Stimulated activated CD8-positive, alpha-beta memory T cell treated with anti-CD3 and anti-CD28 coated beads, Interleukin-12 subunit alpha, Interleukin-12 subunit beta, amount 100 ng/mL, for 24 hours (primary cell): ENCODE data around the gene PLPP7.
"Not testable (repeated sequence)": the region's sequence is repeated elsewhere in the genome, so short reads cannot be mapped to it uniquely, and the experiment has no call there.

Experiments
- DNase-seq: peaks from one replicate; pipeline ENCODE4 v3.0.0-alpha.2; 2020; ENCODE audit errors: extremely low read depth

PLPP7 gene

DNA sequence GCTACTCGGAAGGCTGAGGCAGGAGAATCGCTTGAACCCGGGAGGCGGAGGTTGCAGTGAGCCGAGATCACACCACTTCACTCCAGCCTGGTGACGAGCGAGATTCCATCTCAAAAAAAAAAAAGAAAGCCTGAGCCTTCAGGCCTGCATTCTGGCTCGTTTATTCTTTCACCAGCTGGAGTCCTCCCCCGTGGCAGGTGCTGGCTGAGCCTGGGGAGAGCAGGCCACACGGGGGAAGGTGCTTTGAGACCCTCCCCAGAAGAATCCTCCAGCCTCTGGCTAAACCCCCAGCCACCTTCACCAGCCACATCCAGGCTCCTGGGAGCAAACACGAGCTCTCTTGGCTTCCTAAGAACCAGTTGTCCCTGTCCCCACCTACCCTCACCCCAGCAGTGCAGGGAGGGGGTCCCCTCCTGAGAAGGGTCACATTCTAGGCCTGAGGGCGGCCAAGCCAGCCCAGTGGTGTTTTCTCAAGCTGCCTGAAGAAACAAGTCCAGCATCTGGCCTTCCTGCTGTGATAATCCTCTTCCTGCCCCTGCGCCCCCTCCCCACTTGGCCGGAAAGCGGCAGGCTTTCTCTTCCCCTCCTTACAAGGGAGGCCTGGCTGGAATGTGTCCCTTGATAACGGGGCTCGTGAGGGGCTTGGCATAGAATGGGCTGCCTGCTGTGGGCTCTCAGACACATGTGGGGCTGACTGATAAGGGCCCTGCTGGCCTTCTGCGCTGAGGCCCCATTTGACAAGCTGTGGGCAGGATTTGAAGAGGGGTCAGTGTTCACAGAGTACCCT is 41.5 kb downstream of the PLPP7 start:
- no peak for DNase-seq

DNA sequence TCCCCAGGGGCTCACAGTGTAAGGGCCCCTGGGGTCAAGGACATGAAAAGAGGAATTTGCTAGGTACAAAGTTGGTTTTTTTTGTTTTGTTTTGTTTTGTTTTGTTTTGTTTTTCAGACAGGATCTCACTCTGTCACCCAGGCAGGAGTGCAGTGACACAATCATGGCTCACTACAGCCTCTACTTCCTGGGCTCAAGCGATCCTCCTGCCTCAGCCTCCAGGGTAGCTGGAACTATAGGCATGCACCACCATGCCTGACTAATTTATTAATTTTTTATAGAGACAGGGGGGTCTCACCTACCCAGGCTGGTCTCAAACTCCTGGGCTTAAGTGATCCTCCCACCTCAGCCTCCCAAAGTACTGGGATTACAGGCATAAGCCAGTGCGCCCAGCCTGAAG is 42.5 kb downstream of the PLPP7 start:
- not testable (repeated sequence) for DNase-seq

DNA sequence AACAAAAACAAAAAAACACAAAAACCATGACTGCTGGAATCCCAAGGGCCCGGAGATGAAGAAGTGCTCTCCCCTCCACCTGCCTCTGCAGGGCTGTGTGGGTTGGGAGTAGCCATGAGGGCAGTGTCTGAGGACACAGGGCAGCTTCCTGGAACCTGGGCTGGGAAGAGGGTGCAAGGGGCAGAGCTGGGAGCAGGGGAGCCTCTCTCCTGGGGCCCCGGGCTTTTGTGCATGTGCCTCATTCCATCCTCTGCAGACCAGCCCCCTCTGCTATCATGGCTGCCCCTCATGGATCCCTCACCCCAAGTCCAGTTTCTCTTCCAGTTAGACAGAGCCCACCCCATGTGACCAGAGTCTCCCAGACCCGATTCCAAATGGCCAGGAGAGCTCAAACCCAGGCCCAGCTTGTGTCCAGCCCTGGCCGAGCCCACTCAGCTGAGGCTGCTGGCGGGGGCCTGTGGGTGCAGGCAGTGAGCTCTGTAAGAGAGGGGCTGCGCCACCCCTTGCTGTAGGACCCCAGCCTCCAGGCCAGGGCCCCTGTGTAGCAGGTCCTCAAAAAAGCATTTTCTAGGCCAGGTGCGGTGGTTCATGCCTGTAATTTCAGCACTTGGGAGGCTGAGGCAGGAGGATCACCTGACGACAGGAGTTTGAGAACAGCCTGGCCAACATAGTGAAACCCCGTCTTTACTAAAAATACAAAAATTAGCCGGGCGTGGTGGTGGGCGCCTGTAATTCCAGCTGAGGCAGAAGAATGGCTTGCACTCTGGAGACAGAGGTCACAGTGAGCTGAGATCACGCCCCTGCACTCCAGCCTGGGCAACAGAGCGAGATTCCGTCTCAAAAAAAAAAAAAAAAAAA is 44.5 kb downstream of the PLPP7 start:
- no peak for DNase-seq

DNA sequence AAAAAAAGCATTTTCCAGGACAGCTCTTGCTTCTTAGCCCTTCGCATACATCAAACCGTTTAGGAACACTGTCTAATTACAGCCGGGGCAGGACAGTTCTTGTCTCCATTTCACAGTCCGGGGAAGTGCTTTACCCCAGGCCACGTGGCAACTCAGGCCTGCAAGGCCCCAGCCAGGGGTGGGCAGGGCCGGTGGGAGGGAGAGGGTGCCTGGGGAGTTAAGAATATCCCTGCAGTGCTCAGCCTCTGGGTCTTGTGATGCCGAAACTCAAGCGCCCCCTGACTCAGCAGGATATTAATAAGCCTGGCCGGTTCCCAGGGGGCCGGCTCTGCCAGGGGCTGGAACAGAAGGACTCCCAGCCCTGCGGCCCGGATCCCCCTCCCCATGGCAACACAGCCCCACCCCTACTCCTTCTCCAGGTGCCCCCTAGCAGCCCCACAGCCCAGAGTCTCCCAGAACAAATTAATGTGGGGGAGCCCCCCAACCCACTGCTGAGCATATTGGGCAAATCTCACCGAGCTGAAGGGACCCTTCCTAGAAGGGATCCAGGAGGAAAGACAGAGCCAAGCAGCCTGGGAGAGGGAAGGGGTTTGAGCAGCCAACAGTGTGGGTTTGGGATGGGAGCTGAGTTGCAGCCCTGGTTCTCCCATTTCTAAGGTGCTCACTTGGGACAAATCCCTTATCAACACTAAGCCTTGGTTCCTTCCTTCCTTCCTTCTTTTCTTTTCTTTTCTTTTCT is 45.3 kb downstream of the PLPP7 start:
- DNase-seq = no peak

DNA sequence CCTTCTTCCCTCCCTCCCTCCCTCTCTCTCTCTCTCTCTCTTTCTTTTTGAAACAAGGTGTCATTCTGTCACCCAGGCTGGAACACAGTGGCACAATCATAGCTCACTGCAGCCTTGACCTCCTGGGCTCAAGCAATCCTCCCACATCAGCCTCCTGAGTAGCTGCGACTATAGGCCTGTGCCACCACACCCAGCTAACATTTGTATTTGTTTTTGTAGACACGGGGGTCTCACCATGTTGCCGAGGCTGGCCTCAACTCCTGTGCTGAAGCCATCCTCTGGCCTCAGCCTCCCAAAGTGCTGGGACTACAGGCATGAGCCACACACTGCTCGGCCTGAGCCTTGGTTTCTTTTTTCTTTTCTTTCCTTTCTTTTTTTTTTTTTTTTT is 45.8 kb downstream of the PLPP7 start:
- DNase-seq = no peak

DNA sequence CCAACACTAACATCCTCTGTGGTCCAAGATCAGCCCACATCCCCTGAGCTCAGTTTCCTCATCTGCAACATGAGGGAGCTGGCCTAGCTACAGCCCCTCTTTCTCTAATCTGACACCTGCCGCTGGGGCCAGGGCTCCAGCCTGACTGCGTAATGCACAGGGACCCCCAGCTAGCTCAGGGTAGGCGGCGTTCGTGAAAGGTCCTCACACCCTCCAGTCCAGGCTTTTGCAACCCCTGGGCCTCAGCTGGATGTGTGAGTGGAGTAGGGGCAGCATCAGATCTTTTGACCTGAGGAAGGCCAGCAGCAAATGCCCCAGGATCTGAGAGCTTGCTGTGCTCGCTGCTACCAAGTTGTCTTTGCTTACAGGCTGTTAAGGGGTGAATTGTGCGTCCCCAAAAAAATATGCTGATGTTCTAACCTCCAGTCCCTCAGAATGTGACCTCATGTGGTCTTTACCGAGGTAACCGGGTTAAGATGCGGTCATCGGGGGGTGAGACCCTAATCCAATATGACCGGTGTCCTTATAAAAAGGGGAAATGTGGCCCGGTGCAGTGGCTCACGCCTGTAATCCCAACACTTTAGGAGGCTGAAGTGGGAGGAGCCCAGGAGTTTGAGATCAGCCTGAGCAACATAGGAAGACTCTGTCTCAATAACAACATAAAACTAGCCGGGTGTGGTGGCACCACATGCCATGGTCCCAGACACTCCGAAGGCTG is 47.8 kb downstream of the PLPP7 start:
- no peak for DNase-seq

DNA sequence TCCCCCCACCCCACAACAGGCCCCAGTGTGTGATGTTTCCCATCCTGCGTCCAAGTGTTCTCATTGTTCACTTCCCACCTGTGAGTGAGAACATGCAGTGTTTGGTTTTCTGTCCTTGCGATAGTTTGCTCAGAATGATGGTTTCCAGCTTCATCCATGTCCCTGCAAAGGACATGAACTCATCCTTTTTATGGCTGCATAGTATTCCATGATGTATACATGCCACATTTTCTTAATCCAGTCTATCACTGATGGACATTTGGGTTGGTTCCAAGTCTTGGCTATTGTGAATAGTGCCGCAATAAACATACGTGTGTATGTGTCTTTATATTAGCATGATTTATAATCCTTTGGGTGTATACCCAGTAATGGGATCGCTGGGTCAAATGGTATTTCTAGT is 49.7 kb downstream of the PLPP7 start:
- DNase-seq = not testable (repeated sequence)

DNA sequence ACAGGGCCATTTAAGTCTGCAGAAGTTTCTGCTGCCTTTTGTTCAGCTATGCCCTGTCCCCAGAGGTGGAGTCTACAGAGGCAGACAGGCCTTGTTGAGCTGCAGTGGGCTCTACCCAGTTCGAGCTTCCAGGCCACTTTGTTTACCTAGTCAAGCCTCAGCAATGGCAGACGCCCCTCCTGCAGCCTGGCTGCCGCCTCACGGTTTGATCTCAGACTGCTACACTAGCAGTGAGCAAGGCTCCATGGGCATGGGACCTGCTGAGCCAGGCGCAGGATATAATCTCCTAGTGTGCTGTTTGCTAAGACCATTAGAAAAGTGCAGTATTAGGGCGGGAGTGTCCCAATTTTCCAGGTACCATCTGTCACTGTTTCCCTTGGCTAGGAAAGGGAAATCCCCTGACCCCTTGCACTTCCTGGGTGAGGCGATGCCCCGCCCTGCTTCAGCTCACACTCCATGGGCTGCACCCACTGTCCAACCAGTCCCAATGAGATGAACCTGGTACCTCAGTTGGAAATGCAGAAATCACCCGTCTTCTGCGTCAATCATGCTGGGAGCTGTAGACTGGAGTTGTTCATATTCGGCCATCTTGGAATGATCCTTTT is 55.5 kb downstream of the PLPP7 start:
- DNase-seq = not testable (repeated sequence)

DNA sequence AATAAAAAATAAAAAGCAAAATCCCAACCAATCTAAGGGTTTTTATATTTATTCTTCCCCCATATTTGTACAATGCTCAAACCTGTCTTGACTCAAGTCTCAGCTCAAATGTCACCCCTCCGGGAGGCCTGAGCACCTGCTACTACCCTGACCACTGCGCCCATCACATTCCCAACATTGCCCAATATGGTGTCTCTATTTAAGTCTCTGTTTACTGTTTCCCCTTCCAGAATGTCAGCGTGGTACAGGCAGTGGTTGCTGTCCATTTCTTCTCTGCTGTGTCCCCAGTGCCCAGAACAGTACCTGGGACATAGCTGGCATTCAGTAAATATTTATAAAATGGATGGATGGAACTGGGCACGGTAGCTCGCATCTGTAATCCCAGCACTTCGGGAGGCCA is 57.0 kb downstream of the PLPP7 start:
- DNase-seq = no peak

DNA sequence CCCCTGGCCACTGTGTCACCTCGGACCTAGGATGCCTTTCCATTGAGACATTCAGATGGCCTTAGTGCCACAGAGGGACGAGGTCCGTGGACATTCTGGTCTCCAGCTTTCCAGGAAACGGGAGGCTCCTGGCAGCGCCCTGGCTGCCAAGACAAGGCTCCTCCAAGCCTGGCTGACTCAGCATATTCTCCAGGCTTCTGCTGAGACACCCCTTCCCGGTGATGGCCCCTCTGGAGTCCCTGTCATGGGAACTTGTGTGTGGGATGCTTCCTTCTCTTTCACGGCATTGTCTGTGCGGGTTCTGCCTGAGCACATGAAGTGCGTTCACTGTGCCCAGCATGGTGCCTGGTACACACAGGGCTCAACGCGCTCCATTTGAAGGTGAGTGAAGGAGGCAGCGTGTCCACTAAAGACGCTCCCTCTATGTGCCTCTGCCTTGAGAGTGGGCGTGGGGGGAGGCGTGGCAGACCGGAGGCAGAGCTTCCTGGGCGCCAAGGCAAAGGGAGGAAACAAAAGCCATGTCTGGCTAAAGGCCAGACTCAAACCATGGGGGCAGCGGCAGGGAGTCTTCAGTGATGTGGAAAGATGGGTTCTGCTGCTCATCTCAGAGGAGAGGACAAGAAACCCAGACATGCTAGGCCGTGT is 58.0 kb downstream of the PLPP7 start:
- no peak for DNase-seq

DNA sequence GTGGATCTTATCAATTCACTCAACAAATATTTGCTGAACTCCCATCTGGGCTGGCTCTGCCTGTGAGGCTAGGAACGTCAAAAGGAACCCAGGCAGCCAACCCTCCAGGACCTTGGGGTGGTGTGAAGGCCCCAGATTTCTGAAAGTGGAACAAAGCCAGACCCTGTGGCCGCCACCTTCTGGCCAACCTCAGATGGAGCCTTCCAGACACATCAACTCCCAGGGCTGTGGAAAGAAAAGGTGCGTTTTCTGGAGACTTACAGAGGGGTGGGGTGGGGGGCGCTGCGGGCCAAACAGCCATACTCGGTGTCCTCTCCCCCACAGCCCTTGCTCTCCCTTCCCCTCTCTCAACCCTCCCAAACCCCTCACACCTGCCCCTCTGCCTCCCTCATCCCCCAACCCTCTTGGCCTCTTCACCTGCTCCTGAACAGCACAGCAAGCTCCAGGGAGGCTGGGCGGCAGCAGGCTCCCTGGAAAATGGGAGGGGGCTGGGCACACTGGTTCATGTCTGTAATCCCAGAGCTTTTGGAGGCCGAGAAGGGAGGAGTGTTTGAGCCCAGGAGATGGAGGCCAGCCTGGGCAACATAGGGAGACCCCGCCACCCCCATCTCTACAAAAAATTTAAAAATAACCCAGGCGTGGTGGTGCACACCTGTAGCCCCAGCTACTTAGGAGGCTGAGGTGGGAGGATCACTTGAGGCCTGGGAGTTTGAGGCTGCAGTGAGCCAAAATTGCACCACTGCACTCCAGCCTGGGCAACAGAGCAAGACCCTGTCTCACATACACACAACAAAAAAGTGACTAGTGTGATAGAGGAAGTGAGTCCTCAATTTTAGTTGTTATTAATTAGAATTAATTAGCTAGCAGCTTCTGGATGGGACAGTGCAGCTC is 59.4 kb downstream of the PLPP7 start:
- DNase-seq = no peak

DNA sequence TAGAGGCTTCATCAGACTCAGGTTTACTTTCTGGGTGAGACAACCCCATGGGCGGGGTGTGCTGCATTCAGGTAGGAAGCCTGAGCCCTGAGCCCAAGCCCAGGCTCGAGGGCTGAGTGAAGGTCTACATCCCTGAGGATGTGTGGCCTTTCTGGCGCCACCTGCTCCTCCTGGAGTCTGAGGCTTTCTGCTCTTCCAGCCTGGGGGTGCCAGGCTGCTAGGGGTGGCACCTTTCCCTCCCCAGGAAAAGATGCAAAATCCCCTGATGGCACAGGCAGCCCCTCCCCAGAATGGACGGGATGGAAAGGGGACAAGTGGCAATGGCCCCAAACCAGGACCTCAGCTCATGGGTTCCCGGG is 60.0 kb downstream of the PLPP7 start:
- DNase-seq = no peak

DNA sequence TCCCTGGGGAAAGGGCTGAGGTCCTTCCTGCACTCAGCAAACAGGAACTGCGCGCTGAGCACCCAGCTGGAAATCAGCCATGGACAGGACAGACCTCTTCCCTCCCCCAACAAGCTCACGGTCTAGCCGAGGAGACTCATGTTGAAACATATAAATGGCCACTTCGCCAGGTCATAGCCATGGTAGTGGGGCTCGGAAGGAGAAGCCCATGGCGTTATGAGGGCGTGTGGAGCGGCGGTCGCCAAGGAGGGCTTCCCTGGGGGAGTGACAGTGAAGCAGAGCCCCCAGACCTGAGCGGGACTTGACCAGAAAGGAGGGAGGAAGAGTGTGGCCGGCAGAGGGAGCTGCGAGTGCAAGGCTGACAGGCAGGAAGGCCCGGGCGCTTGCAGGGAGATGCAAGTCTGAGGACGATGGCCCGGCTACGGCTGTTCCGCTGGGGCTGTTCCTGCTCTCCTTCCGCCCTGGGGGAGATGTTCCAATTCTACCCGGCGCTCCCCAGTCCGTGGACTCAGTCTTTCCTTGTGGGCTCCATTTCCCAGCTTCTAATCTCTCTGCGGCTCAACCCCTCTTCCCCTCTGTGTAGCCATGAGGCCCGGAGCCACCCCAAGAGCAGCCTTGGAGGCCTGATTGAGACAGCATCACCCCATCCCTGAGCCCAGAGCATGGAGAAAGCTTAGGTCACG is 60.5 kb downstream of the PLPP7 start:
- DNase-seq = peak; percentile 67

DNA sequence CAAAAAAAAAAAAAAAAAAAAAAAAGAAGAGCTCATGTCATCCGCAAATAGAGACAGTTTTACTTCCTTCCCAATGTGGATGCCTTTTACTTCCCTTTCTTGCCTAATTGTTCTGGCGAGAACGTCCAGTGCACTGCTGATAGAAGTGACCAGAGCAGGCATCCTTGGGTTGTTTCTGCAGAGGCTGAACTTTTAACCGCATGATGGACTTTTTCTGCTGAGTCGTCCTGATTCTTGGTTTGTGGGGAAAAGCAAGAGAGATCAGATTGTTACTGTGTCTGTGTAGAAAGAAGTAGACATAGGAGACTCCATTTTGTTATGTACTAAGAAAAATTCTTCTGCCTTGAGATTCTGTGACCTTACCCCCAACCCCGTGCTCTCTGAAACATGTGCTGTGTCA is 67.0 kb downstream of the PLPP7 start:
- not testable (repeated sequence) for DNase-seq

DNA sequence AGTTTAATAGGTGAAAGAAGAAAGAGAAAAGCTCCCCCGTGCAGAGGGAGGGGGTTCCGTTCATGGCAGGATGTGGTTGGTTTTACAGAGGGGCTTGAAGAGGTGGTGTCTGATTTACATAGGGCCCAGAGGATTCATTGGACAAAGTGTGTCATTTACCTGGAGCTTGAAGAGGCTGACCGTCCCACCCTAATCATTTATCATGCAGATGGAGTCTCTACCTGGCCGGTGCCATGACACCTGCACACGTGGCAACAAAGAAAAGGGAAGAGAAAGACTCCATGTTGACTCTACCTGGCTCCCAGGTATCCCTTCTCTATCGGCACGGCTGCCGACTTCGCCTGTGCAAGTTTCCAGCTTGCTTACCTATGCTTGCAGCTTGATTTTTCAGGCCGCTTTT is 69.0 kb downstream of the PLPP7 start:
- no peak for DNase-seq
